GM23338 (cell line): ENCODE measurements around the gene TSPYL4. TPM values are rescaled to one million over a fixed set of nuclear protein-coding genes. Genes with fewer than 3 reads are reported as not detected.

Experiments used
- ATAC-seq: fragments of 200-7000 bp; cut with Tn5 transposase; 3 replicates; pipeline ENCODE4 v1.9.1; 2020
- DNase-seq: peaks from one replicate; pipeline ENCODE4 v3.0.0-alpha.2; 2015; ENCODE audit warnings: low spot score
- H2AFZ ChIP-seq: fragments of 200-600 bp; sonication (generic); 2 replicates; pipeline ENCODE4 v1.8.0; 2016; ENCODE audit warnings: antibody characterized with exemption, mild to moderate bottlenecking, moderate library complexity
- H3F3A ChIP-seq: fragments of 200-600 bp; sonication (generic); replicated peaks from 2 replicates; pipeline ENCODE4 v1.8.0; 2017; ENCODE audit warnings: antibody characterized with exemption, mixed run types, low read depth
- H3K27ac ChIP-seq: fragments of 200-600 bp; sonication (generic); 2 replicates; pipeline ENCODE4 v1.6.1; 2016; ENCODE audit warnings: low read depth
- H3K27me3 ChIP-seq: fragments of 200-600 bp; sonication (generic); 2 replicates; pipeline ENCODE4 v1.8.0; 2016; ENCODE audit warnings: mild to moderate bottlenecking, mixed run types, moderate library complexity; ENCODE audit not compliant: insufficient read depth
- H3K36me3 ChIP-seq: fragments of 200-600 bp; sonication (generic); 2 replicates; pipeline ENCODE4 v1.8.0; 2016; ENCODE audit warnings: mild to moderate bottlenecking; ENCODE audit not compliant: insufficient read depth
- H3K4me1 ChIP-seq: fragments of 200-600 bp; sonication (generic); 2 replicates; pipeline ENCODE4 v1.8.0; 2016; ENCODE audit warnings: mild to moderate bottlenecking, moderate library complexity; ENCODE audit not compliant: insufficient read depth
- H3K4me2 ChIP-seq: fragments of 200-600 bp; sonication (generic); 2 replicates; pipeline ENCODE4 v1.7.1; 2017; ENCODE audit warnings: mixed run types
- H3K4me3 ChIP-seq: fragments of 200-600 bp; sonication (generic); 2 replicates; pipeline ENCODE4 v1.6.1; 2016; ENCODE audit warnings: mixed run types
- H3K79me2 ChIP-seq: fragments of 200-600 bp; sonication (generic); replicated peaks from 2 replicates; pipeline ENCODE4 v1.8.0; 2017; ENCODE audit warnings: mild to moderate bottlenecking; ENCODE audit not compliant: insufficient read depth
- H3K9me2 ChIP-seq: fragments of 200-600 bp; sonication (generic); 2 replicates; pipeline ENCODE4 v1.8.0; 2017; ENCODE audit not compliant: insufficient read depth
- H4K20me1 ChIP-seq: fragments of 200-600 bp; sonication (generic); replicated peaks from 2 replicates; pipeline ENCODE4 v1.8.0; 2017; ENCODE audit warnings: mild to moderate bottlenecking; ENCODE audit not compliant: insufficient read depth
- H3K27ac Mint-ChIP-seq: 2 replicates; pipeline ENCODE4 v1.8.0; 2020; ENCODE audit warnings: inconsistent platforms, mild to moderate bottlenecking, moderate library complexity, mixed read lengths
- H3K27me3 Mint-ChIP-seq: 3 replicates; pipeline ENCODE4 v1.8.0; 2022; ENCODE audit warnings: low read depth, mild to moderate bottlenecking, moderate library complexity, mixed read lengths, inconsistent platforms; ENCODE audit not compliant: insufficient read depth, poor library complexity
- H3K36me3 Mint-ChIP-seq: 3 replicates; pipeline ENCODE4 v1.8.0; 2021; ENCODE audit warnings: low read depth, mild to moderate bottlenecking, inconsistent platforms, moderate library complexity, mixed read lengths
- H3K4me1 Mint-ChIP-seq: 3 replicates; pipeline ENCODE4 v1.8.0; 2020; ENCODE audit warnings: mild to moderate bottlenecking, inconsistent platforms, mixed read lengths
- H3K4me3 Mint-ChIP-seq: 3 replicates; pipeline ENCODE4 v1.8.0; 2021; ENCODE audit warnings: moderate library complexity, mild to moderate bottlenecking, inconsistent platforms, mixed read lengths
- H3K9me3 Mint-ChIP-seq: 3 replicates; pipeline ENCODE4 v1.8.0; 2020; ENCODE audit warnings: moderate library complexity, mild to moderate bottlenecking, inconsistent platforms, mixed read lengths
- EZH2 ChIP-seq: fragments of 200-600 bp; sonication (generic); IDR thresholded peaks from one replicate; pipeline ENCODE4 v1.8.0; 2017; ENCODE audit warnings: antibody characterized with exemption, mild to moderate bottlenecking, low read depth; ENCODE audit not compliant: unreplicated experiment
- EZH2phosphoT487 ChIP-seq: fragments of 200-600 bp; sonication (generic); IDR thresholded peaks from one replicate; pipeline ENCODE4 v1.8.1; 2018; ENCODE audit warnings: antibody characterized with exemption; ENCODE audit not compliant: unreplicated experiment
- JUNB ChIP-seq: IDR thresholded peaks from one replicate; pipeline ENCODE4 v1.6.1; 2016; ENCODE audit warnings: antibody characterized with exemption; ENCODE audit not compliant: unreplicated experiment
- NANOG ChIP-seq: IDR thresholded peaks from 2 replicates; pipeline ENCODE4 v1.6.1; 2016; ENCODE audit warnings: antibody characterized with exemption, borderline replicate concordance
- REST ChIP-seq: IDR thresholded peaks from one replicate; pipeline ENCODE4 v1.6.1; 2018; ENCODE audit warnings: antibody characterized with exemption; ENCODE audit not compliant: unreplicated experiment
- ZNF114 ChIP-seq: fragments of 250-450 bp; sonication (Bioruptor Pico); IDR thresholded peaks from 2 replicates; pipeline ENCODE4 v1.5.0; 2020; ENCODE audit warnings: mild to moderate bottlenecking, moderate library complexity
- ZNF462 ChIP-seq: fragments of 250-450 bp; sonication (Bioruptor Pico); IDR thresholded peaks from 2 replicates; pipeline ENCODE4 v1.5.0; 2020; ENCODE audit warnings: mild to moderate bottlenecking, moderate library complexity
- polyA plus RNA-seq: library from polyadenylated mRNA; unstranded; fragments of >200 nt; fragmentation: Nextera tagmentation; extraction: Ambion mirVana; gene quantifications from 2 replicates; pipeline ENCODE4 v1.2.1, GENCODE V29; 2016
- total RNA-seq: library from RNA; depleted of rRNA; stranded (reverse); fragments of >200 nt; shearing (Covaris generic); gene quantifications from 2 replicates; pipeline ENCODE4 v1.2.3, GENCODE V29; 2014
- TF ChIP-seq, protein P1 (sequence below), 2 experiments: fragments of 200-600 bp in 1 of 2; sonication (generic) in 1 of 2; conservative IDR thresholded peaks; 2 replicates each; pipeline versions ENCODE4 v1.5.1 to v1.6.1; 2016 to 2017; ENCODE audit warnings: antibody characterized with exemption in 2 of 2, low read depth in 2 of 2, mild to moderate bottlenecking in 2 of 2, moderate library complexity in 1 of 2

The TSPYL4 gene
- total and polyA plus RNA-seq, 2 experiments from 2014 or later, result 13.2 to 19.8 TPM

DNA sequence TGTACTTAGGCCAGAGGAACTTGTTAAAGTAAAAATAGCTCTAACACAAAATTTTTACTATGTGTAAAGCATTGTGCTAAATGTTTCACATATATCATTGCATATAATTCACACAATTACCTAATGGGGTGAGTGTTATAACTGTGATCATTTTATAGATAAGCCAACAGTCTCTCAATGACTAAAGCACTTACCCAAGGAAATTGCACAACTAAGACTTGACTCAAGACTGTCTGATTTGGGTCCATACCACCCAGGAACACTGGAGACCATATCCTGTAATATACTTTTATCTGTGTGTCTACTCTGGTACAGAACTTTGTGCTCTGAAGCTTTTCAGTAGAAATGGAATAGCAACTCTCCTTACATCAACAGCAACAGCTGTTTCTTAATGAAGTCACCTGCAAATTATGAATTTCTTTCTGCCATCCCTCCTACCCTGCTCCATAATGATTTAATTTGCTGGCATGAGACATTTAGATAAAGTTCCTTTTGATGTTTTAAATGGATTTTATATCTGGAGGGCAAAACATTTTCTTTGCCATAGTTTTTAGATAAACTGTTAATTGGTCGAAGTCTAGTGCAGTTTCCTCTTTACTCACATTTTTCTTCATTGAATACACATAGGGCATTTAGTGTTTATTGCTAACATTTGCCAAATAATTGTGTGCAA, 47.5 kb downstream of the TSPYL4 start:
- no peaks in the 10 kb centered on the region for H3K79me2 ChIP-seq
- Mint-ChIP-seq H3K36me3 (no peaks in the 10 kb centered on the region), H3K27ac (no peak overlapping the region), H3K4me1 (peaks cover 4% of the 10 kb centered on the region; the same call in 1 of the 3 replicates), H3K4me3 (no peak overlapping the region), H3K9me3 (no peaks in the 10 kb centered on the region), H3K27me3 (no peaks in the 10 kb centered on the region)
- H3K4me2 ChIP-seq, result no peak overlapping the region
- H3K9me2 ChIP-seq, result no peaks in the 10 kb centered on the region
- no peaks in the 10 kb centered on the region for H4K20me1 ChIP-seq
- H3K36me3 ChIP-seq, result no peaks in the 10 kb centered on the region
- no peak overlapping the region for H3K27ac ChIP-seq
- no peak overlapping the region for H2AFZ ChIP-seq
- DNase-seq (no peak), ATAC-seq (no peak)
- no peaks in the 10 kb centered on the region for H3F3A ChIP-seq
- H3K4me1 ChIP-seq, result no peaks in the 10 kb centered on the region
- H3K27me3 ChIP-seq, result no peaks in the 10 kb centered on the region
- H3K4me3 ChIP-seq, result no peak overlapping the region
- TF ChIP-seq REST (no peak), JUNB (no peak), ZNF114 (CRISPR knock-in tag) (no peak), ZNF462 (CRISPR knock-in tag) (no peak), EZH2 (no peak), EZH2phosphoT487 (no peak), NANOG (no peak)
- TF ChIP-seq, protein P1, sequence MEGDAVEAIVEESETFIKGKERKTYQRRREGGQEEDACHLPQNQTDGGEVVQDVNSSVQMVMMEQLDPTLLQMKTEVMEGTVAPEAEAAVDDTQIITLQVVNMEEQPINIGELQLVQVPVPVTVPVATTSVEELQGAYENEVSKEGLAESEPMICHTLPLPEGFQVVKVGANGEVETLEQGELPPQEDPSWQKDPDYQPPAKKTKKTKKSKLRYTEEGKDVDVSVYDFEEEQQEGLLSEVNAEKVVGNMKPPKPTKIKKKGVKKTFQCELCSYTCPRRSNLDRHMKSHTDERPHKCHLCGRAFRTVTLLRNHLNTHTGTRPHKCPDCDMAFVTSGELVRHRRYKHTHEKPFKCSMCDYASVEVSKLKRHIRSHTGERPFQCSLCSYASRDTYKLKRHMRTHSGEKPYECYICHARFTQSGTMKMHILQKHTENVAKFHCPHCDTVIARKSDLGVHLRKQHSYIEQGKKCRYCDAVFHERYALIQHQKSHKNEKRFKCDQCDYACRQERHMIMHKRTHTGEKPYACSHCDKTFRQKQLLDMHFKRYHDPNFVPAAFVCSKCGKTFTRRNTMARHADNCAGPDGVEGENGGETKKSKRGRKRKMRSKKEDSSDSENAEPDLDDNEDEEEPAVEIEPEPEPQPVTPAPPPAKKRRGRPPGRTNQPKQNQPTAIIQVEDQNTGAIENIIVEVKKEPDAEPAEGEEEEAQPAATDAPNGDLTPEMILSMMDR (conservative IDR thresholded peaks at IDR 0.05; ENCODE audit: low read depth in 2 of 2), result no peak
